IMR-90 (cell line): ENCODE data around the gene PTPRN2. TPM values are rescaled to one million over a fixed set of nuclear protein-coding genes. Genes with fewer than 3 reads are reported as not detected.

Source experiments
- ATAC-seq: fragments of 200-7000 bp; cut with Tn5 transposase; 2 replicates; pipeline ENCODE4 v1.9.1; 2020; ENCODE audit warnings: low read depth, mild to moderate bottlenecking, moderate library complexity
- BruUV-seq: library from RNA; stranded (reverse); fragments of 400-500 nt; replicated peaks from 2 replicates; lab custom pipeline; 2021; lab: Mats Ljungman, UMichigan
- CTCF ChIA-PET: fragments of 300-600 bp; formaldehyde crosslinking; extraction: SDS; loops from one replicate; lab custom pipeline; 2021; ENCODE audit warnings: antibody characterized with exemption; lab: Yijun Ruan, JAX
- POLR2A ChIA-PET: fragments of 300-600 bp; sonication (Branson Sonifier 250); formaldehyde crosslinking; loops from one replicate; lab custom pipeline; 2022; ENCODE audit warnings: antibody characterized with exemption; ENCODE audit not compliant: unreplicated experiment; lab: Charles Lee
- DNase-seq: peaks from one replicate; pipeline ENCODE4 v3.0.0; 2013
- H2AFZ ChIP-seq: replicated peaks from 2 replicates; pipeline ENCODE3; 2013; ENCODE audit warnings: low read length, mild to moderate bottlenecking; ENCODE audit not compliant: poor library complexity
- H2AK5ac ChIP-seq: 2 replicates; pipeline ENCODE4 v1.6.1; 2013; ENCODE audit warnings: low read depth, low read length, inconsistent platforms
- H2AK9ac ChIP-seq: replicated peaks from 2 replicates; pipeline ENCODE3; 2013; ENCODE audit warnings: mild to moderate bottlenecking, low read depth, low read length, moderate library complexity; ENCODE audit not compliant: poor library complexity
- H2BK120ac ChIP-seq: 2 replicates; pipeline ENCODE4 v1.6.1; 2013; ENCODE audit warnings: low read depth, low read length, inconsistent platforms
- H2BK15ac ChIP-seq: 3 replicates; pipeline ENCODE4 v1.6.1; 2013; ENCODE audit warnings: low read depth, low read length, inconsistent platforms
- H2BK20ac ChIP-seq: 2 replicates; pipeline ENCODE4 v1.6.1; 2013; ENCODE audit warnings: low read depth, mild to moderate bottlenecking, inconsistent platforms, low read length, moderate library complexity
- H2BK5ac ChIP-seq: 2 replicates; pipeline ENCODE4 v1.6.1; 2013; ENCODE audit warnings: mild to moderate bottlenecking, low read depth, low read length, inconsistent platforms; ENCODE audit not compliant: poor library complexity, severe bottlenecking
- H3K14ac ChIP-seq: replicated peaks from 2 replicates; pipeline ENCODE4 v1.6.1; 2013; ENCODE audit warnings: low read depth, low read length, inconsistent platforms
- H3K18ac ChIP-seq: 2 replicates; pipeline ENCODE4 v1.6.1; 2013; ENCODE audit warnings: low read depth, low read length, control low read depth
- H3K23ac ChIP-seq: 2 replicates; pipeline ENCODE4 v1.6.1; 2013; ENCODE audit warnings: low read depth, low read length, inconsistent platforms
- H3K27ac ChIP-seq: 2 replicates; pipeline ENCODE4 v1.5.1; 2013; ENCODE audit warnings: mild to moderate bottlenecking, control low read depth, low read length; ENCODE audit not compliant: insufficient read depth
- H3K27me3 ChIP-seq: 2 replicates; pipeline ENCODE4 v1.6.1; 2013; ENCODE audit warnings: low read length; ENCODE audit not compliant: control insufficient read depth, insufficient read depth
- H3K36me3 ChIP-seq: 2 replicates; pipeline ENCODE4 v1.6.1; 2013; ENCODE audit warnings: low read length, mixed read lengths; ENCODE audit not compliant: control insufficient read depth, insufficient read depth
- H3K4ac ChIP-seq: 2 replicates; pipeline ENCODE4 v1.6.1; 2013; ENCODE audit warnings: low read depth, low read length, inconsistent platforms
- H3K4me1 ChIP-seq: 2 replicates; pipeline ENCODE4 v1.6.1; 2013; ENCODE audit warnings: low read length, mixed read lengths; ENCODE audit not compliant: control insufficient read depth, insufficient read depth
- H3K4me2 ChIP-seq: 2 replicates; pipeline ENCODE4 v1.6.1; 2013; ENCODE audit warnings: low read depth, mild to moderate bottlenecking, control low read depth, low read length, moderate library complexity
- H3K4me3 ChIP-seq: 2 replicates; pipeline ENCODE4 v1.5.1; 2013; ENCODE audit warnings: low read depth, mild to moderate bottlenecking, control low read depth, low read length, moderate library complexity; ENCODE audit not compliant: insufficient read depth
- H3K56ac ChIP-seq: 2 replicates; pipeline ENCODE4 v1.6.1; 2013; ENCODE audit warnings: low read length, inconsistent platforms; ENCODE audit not compliant: insufficient read depth; ENCODE audit errors: extremely low read depth
- H3K79me1 ChIP-seq, 2 experiments: 2 replicates each; pipeline ENCODE4 v1.6.1; 2013; ENCODE audit warnings: low read length in 2 of 2, inconsistent platforms in 1 of 2, low read depth in 1 of 2
- H3K9ac ChIP-seq: 2 replicates; pipeline ENCODE4 v1.6.1; 2013; ENCODE audit warnings: low read depth, low read length, control low read depth
- H3K9me1 ChIP-seq: 2 replicates; pipeline ENCODE4 v1.6.1; 2013; ENCODE audit warnings: low read length, inconsistent platforms; ENCODE audit not compliant: insufficient read depth
- H3K9me3 ChIP-seq: 2 replicates; pipeline ENCODE4 v1.6.1; 2013; ENCODE audit warnings: low read length; ENCODE audit not compliant: control insufficient read depth, insufficient read depth
- H4K20me1 ChIP-seq: 2 replicates; pipeline ENCODE4 v1.6.1; 2013; ENCODE audit warnings: low read length, inconsistent platforms; ENCODE audit not compliant: insufficient read depth
- H4K5ac ChIP-seq: 2 replicates; pipeline ENCODE4 v1.6.1; 2013; ENCODE audit warnings: mild to moderate bottlenecking, low read depth, low read length, control low read depth
- H4K8ac ChIP-seq, 2 experiments: 2 replicates each; pipeline ENCODE4 v1.6.1; 2013; ENCODE audit warnings: low read depth in 2 of 2, low read length in 2 of 2, control low read depth in 1 of 2, inconsistent platforms in 1 of 2
- H4K91ac ChIP-seq: 2 replicates; pipeline ENCODE4 v1.6.1; 2013; ENCODE audit warnings: low read depth, low read length, inconsistent platforms; ENCODE audit not compliant: insufficient read depth
- BHLHE40 ChIP-seq: fragments of 150-350 bp; IDR thresholded peaks from 2 replicates; pipeline ENCODE4 v1.6.1; 2016; ENCODE audit warnings: mild to moderate bottlenecking, low read depth, low read length
- CEBPB ChIP-seq: IDR thresholded peaks from 2 replicates; pipeline ENCODE4 v1.6.1; 2012; ENCODE audit warnings: low read depth, low read length, improper control_type of control experiment
- CHD1 ChIP-seq: IDR thresholded peaks from 2 replicates; pipeline ENCODE4 v1.6.1; 2012; ENCODE audit warnings: low read depth, low read length, improper control_type of control experiment
- ELK1 ChIP-seq: fragments of 150-350 bp; IDR thresholded peaks from 2 replicates; pipeline ENCODE4 v1.6.1; 2016; ENCODE audit warnings: low read depth, mild to moderate bottlenecking, low read length, moderate library complexity, borderline replicate concordance
- FOS ChIP-seq: fragments of 150-350 bp; IDR thresholded peaks from 2 replicates; pipeline ENCODE4 v1.6.1; 2016; ENCODE audit warnings: low read depth, low read length
- MAZ ChIP-seq: IDR thresholded peaks from 2 replicates; pipeline ENCODE4 v1.6.1; 2012; ENCODE audit warnings: low read depth, mild to moderate bottlenecking, low read length, improper control_type of control experiment, moderate library complexity, borderline replicate concordance
- MXI1 ChIP-seq: IDR thresholded peaks from 2 replicates; pipeline ENCODE4 v1.6.1; 2012; ENCODE audit warnings: low read depth, mild to moderate bottlenecking, low read length, moderate library complexity, borderline replicate concordance
- NFE2L2 ChIP-seq: fragments of 150-350 bp; IDR thresholded peaks from 2 replicates; pipeline ENCODE4 v1.6.1; 2016; ENCODE audit warnings: low read depth, mild to moderate bottlenecking, low read length
- POLR2A ChIP-seq: IDR thresholded peaks from 2 replicates; pipeline ENCODE4 v1.6.1; 2012; ENCODE audit warnings: mild to moderate bottlenecking, low read depth, low read length
- RFX5 ChIP-seq: IDR thresholded peaks from 2 replicates; pipeline ENCODE4 v1.8.0; 2012; ENCODE audit warnings: low read depth, mild to moderate bottlenecking, low read length, moderate library complexity
- SMC3 ChIP-seq: fragments of 150-350 bp; IDR thresholded peaks from 2 replicates; pipeline ENCODE4 v1.6.1; 2016; ENCODE audit warnings: low read depth, mild to moderate bottlenecking, antibody characterized with exemption, low read length, moderate library complexity
- WGBS, 2 experiments: methylation state at CpG; one replicate each; pipeline versions ENCODE4 v1.1.5 to v1.1.7; 2013; ENCODE audit warnings: missing lambda C conversion rate in 2 of 2; ENCODE audit not compliant: insufficient read length in 1 of 2; ENCODE audit errors: extremely low coverage in 2 of 2; 5-methylcytosine and 5-hydroxymethylcytosine counted together
- dilution Hi-C: fragments of 300-500 bp; cut with HindIII; formaldehyde crosslinking; loops from one replicate; pipeline ENCODE4 v1.14.3; 2018; ENCODE audit warnings: low sequenced_read_pairs; ENCODE audit not compliant: unreplicated experiment
- in situ Hi-C: fragments of 300-500 bp; cut with MboI; formaldehyde crosslinking; loops from 3 replicates; pipeline ENCODE4 v1.14.3; 2019; ENCODE audit warnings: low sequenced_read_pairs, inconsistent platforms, mixed read lengths
- intact Hi-C: fragments of 100-400 bp; cut with micrococcal nuclease; formaldehyde crosslinking; loops from 2 replicates; pipeline ENCODE4 v1.10.0; 2022
- polyA plus RNA-seq, 3 experiments: library from polyadenylated mRNA; depleted of rRNA; stranded (reverse); fragments of >200 nt; gene quantifications; 2 replicates each; pipeline ENCODE4 v1.2.3, GENCODE V29; 2012; ENCODE audit warnings: low replicate concordance in 1 of 3
- total RNA-seq: library from RNA; depleted of rRNA; stranded (reverse); fragments of >200 nt; gene quantifications from 2 replicates; pipeline ENCODE4 v1.2.3, GENCODE V29; 2012

Gene PTPRN2
- total and polyA plus RNA-seq, 2 of the 4 experiments (the other 2 are of a cell fraction) = 0.03 TPM; not detected in 1

GRCh38 chr7:158001621-158002320 lies 585.9 kb downstream of the PTPRN2 start:
- Histone ChIP-seq H2BK15ac (no peak overlapping the region), H2BK120ac (no peak overlapping the region), H3K9ac (no peak overlapping the region), H4K20me1 (no peaks in the 10 kb centered on the region), H2AFZ (no peak overlapping the region), H3K4me1 (no peaks in the 10 kb centered on the region), H3K18ac (no peak overlapping the region), H3K9me3 (peaks cover 44% of the 10 kb centered on the region), H2BK20ac (no peak overlapping the region), H3K27ac (no peak overlapping the region), H2AK5ac (no peak overlapping the region), H3K36me3 (no peaks in the 10 kb centered on the region), H3K79me1 (no peaks in the 10 kb centered on the region), H3K9me1 (no peaks in the 10 kb centered on the region), H3K4me2 (no peak overlapping the region), H4K8ac (no peak overlapping the region), H2AK9ac (no peak overlapping the region), H4K91ac (no peak overlapping the region), H2BK5ac (no peak overlapping the region), H3K4me3 (no peak overlapping the region), H3K14ac (no peak overlapping the region), H4K5ac (no peak overlapping the region), H3K4ac (no peak overlapping the region), H3K23ac (no peak overlapping the region), H3K27me3 (no peaks in the 10 kb centered on the region), H3K56ac (no peak overlapping the region)
- DNase-seq (no peak), ATAC-seq (no peak)
- POLR2A ChIA-PET = no interaction called here
- TF ChIP-seq ELK1 (no peak), NFE2L2 (no peak), FOS (no peak), BHLHE40 (no peak), POLR2A (no peak), MAZ (no peak), CHD1 (no peak), MXI1 (no peak), CEBPB (no peak), SMC3 (no peak), RFX5 (no peak)
- BruUV-seq = no TSS peak
- intact Hi-C loops (no loop called here), in situ Hi-C loops (no loop called here), dilution Hi-C loops (no loop called here)
- WGBS, 2 experiments = 81% methylated on average over 10 of the region's 28 CpGs; no CpG with 5 or more reads in 1 of the 2 experiments
- CTCF ChIA-PET = no interaction called here
